ENCODE measurements around the gene XPO6.

DNA sequence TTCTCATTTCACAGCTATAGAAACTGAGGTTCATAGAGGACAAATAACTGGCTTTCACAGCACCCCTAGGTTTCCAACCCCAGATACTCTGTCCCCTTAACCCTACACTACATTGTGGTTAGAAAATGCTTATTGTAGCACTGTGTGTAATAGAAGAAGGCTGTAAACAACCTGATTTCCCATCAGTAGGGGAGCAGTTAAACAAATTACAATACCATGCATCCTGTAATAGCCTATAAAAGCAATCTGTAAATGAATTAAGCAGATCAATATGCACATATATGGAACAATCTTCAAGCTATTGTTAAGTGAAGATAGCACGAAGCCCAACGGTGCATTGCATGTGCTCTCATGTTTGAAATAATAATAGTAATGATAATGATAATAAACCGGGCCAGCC lies 39.2 kb upstream of the XPO6 start:
- no peak for TF ChIP-seq POLR2A (IDR thresholded peaks at IDR 0.05)
- no peak for TF ChIP-seq CTCF (IDR thresholded peaks at IDR 0.05)
